Ishikawa (cell line): Measurements from ENCODE around the gene VWA3A.

Experiments used
- CEBPB ChIP-seq: IDR thresholded peaks from 2 replicates; pipeline ENCODE4 v1.6.1; 2012
- CREB1 ChIP-seq: IDR thresholded peaks from 2 replicates; pipeline ENCODE4 v1.6.1; 2012; ENCODE audit warnings: low read depth
- EP300 ChIP-seq: IDR thresholded peaks from 2 replicates; pipeline ENCODE4 v1.6.1; 2012; ENCODE audit warnings: borderline replicate concordance
- FOXM1 ChIP-seq: IDR thresholded peaks from 2 replicates; pipeline ENCODE4 v1.6.1; 2012; ENCODE audit warnings: low read depth, borderline replicate concordance
- MAX ChIP-seq: IDR thresholded peaks from 2 replicates; pipeline ENCODE4 v1.6.1; 2012
- NFIC ChIP-seq: IDR thresholded peaks from 2 replicates; pipeline ENCODE4 v1.6.1; 2012
- RAD21 ChIP-seq: IDR thresholded peaks from 2 replicates; pipeline ENCODE4 v1.6.1; 2012; ENCODE audit warnings: low read depth
- TAF1 ChIP-seq: IDR thresholded peaks from 2 replicates; pipeline ENCODE4 v1.6.1; 2012; ENCODE audit warnings: low read depth, mild to moderate bottlenecking
- TCF12 ChIP-seq: IDR thresholded peaks from 2 replicates; pipeline ENCODE4 v1.6.1; 2012; ENCODE audit warnings: low read depth
- TEAD4 ChIP-seq: IDR thresholded peaks from 2 replicates; pipeline ENCODE4 v1.6.1; 2012
- YY1 ChIP-seq: IDR thresholded peaks from 2 replicates; pipeline ENCODE4 v1.6.1; 2012; ENCODE audit warnings: low read depth
- ZBTB7A ChIP-seq: IDR thresholded peaks from 2 replicates; pipeline ENCODE4 v1.6.1; 2012; ENCODE audit warnings: low read depth
- TF ChIP-seq, protein P1 (sequence below): IDR thresholded peaks from 2 replicates; pipeline ENCODE4 v1.6.1; 2012
- TF ChIP-seq, protein P2 (sequence below): IDR thresholded peaks from 2 replicates; pipeline ENCODE4 v1.6.1; 2012; ENCODE audit warnings: low read depth, mild to moderate bottlenecking

VWA3A gene

DNA sequence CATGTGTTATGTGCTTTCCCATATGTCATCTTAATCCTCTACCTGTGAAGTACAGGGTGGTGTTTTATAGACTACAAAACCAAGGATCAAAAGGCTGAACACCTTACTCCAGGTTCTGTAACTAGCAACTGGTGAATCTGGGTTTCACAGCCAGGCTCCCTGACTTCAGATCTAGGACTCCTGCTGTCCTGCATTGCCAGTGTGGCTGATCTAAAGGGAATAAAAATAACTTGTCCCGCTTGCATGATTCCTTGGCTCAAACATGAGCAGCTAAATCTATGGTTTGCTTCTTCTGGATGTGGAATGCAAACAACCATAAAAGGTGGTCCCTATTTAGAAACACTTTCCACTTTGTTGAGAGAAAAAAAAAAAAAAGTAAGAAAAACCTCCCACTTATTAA lies 3.7 kb upstream of the VWA3A start:
- TF ChIP-seq CREB1: no peak
- TF ChIP-seq, protein P1, sequence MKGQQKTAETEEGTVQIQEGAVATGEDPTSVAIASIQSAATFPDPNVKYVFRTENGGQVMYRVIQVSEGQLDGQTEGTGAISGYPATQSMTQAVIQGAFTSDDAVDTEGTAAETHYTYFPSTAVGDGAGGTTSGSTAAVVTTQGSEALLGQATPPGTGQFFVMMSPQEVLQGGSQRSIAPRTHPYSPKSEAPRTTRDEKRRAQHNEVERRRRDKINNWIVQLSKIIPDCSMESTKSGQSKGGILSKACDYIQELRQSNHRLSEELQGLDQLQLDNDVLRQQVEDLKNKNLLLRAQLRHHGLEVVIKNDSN: no peak
- TF ChIP-seq MAX: no peak
- no peak for TF ChIP-seq YY1
- no peak for TF ChIP-seq RAD21
- TF ChIP-seq TCF12: no peak
- no peak for TF ChIP-seq ZBTB7A
- TF ChIP-seq, protein P2, sequence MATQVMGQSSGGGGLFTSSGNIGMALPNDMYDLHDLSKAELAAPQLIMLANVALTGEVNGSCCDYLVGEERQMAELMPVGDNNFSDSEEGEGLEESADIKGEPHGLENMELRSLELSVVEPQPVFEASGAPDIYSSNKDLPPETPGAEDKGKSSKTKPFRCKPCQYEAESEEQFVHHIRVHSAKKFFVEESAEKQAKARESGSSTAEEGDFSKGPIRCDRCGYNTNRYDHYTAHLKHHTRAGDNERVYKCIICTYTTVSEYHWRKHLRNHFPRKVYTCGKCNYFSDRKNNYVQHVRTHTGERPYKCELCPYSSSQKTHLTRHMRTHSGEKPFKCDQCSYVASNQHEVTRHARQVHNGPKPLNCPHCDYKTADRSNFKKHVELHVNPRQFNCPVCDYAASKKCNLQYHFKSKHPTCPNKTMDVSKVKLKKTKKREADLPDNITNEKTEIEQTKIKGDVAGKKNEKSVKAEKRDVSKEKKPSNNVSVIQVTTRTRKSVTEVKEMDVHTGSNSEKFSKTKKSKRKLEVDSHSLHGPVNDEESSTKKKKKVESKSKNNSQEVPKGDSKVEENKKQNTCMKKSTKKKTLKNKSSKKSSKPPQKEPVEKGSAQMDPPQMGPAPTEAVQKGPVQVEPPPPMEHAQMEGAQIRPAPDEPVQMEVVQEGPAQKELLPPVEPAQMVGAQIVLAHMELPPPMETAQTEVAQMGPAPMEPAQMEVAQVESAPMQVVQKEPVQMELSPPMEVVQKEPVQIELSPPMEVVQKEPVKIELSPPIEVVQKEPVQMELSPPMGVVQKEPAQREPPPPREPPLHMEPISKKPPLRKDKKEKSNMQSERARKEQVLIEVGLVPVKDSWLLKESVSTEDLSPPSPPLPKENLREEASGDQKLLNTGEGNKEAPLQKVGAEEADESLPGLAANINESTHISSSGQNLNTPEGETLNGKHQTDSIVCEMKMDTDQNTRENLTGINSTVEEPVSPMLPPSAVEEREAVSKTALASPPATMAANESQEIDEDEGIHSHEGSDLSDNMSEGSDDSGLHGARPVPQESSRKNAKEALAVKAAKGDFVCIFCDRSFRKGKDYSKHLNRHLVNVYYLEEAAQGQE: no peak
- no peak for TF ChIP-seq TEAD4
- TF ChIP-seq FOXM1: no peak
- no peak for TF ChIP-seq TAF1
- no peak for TF ChIP-seq EP300

GRCh38 chr16:22089910-22090309 lies 2.4 kb upstream of the VWA3A start:
- TF ChIP-seq ZBTB7A (no peak), CEBPB (no peak), FOXM1 (no peak), MAX (no peak), EP300 (no peak), TEAD4 (no peak), TAF1 (no peak), TCF12 (no peak)
- TF ChIP-seq, protein P2: no peak

DNA sequence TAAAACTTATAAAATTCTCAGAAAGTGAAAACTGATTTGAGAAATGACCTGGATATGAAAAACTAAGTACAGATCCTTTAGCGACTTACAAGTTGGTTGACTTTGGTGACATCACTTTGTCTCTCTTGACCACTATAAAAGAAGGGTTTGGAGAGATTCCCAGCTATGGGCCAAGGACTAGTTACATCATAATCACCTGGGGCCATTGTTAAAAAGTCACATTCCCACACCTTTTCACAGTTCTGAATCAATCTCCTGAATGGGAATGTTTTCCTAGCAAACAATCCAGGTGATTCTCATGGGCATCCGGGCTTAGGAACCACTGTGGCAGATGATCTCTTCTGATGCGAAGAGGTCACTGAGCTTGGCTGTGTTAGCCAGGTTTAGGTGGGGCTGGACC lies 620 bp upstream of the VWA3A start:
- TF ChIP-seq CREB1 (no peak), CEBPB (no peak), EP300 (no peak)
- TF ChIP-seq, protein P1: no peak

- TF ChIP-seq, protein P2: no peak
- TF ChIP-seq NFIC: no peak
- no peak for TF ChIP-seq EP300
These were observed 990 bp downstream of the VWA3A start for GRCh38 chr16:22093331-22093730.

- TF ChIP-seq FOXM1 (no peak), YY1 (no peak), TEAD4 (no peak), NFIC (no peak), ZBTB7A (no peak), RAD21 (no peak), CEBPB (no peak), CREB1 (no peak), MAX (no peak), TAF1 (no peak)
- TF ChIP-seq, protein P1: no peak
- TF ChIP-seq, protein P2: no peak
These were observed 1.7 kb downstream of the VWA3A start for GRCh38 chr16:22093996-22094395.
